T-cell (primary cell): ENCODE results near the gene CBR1. TPM values are rescaled to one million over a fixed set of nuclear protein-coding genes. Genes with fewer than 3 reads are reported as not detected.
"Not testable (repeated sequence)": the region's sequence is repeated elsewhere in the genome, so short reads cannot be mapped to it uniquely, and the experiment has no call there.

ENCODE experiments used
- ATAC-seq, 4 experiments: fragments of 200-7000 bp in 3 of 4; fragments of 150-1000 bp in 1 of 4; cut with Tn5 transposase; replicated peaks in 1 of 4; 1 replicate in 3 of 4; 2 replicates in 1 of 4; pipeline ENCODE4 v1.10.0; 2021; ENCODE audit warnings: moderate library complexity in 3 of 4, mild to moderate bottlenecking in 2 of 4, moderate number of reproducible peaks in 1 of 4
- CTCF ChIA-PET, 2 donors: fragments of 300-600 bp; sonication (Branson Sonifier 250); formaldehyde crosslinking; loops; one replicate each; lab custom pipeline; 2022; ENCODE audit warnings: antibody characterized with exemption in 2 of 2; lab: Charles Lee
- POLR2A ChIA-PET, 2 donors: fragments of 300-600 bp; sonication (Branson Sonifier 250); formaldehyde crosslinking; loops; one replicate each; lab custom pipeline; 2022; ENCODE audit warnings: antibody characterized with exemption in 2 of 2; lab: Charles Lee
- DNase-seq, 35 experiments: peaks; one replicate each; pipeline versions ENCODE4 v3.0.0 to v3.0.0-alpha.2; 2013 to 2023
- H3K27ac ChIP-seq: one replicate; pipeline ENCODE4 v1.5.1; 2013; ENCODE audit warnings: low read length
- H3K27me3 ChIP-seq, 2 experiments: replicated peaks in 1 of 2; 1 replicate in 1 of 2; 2 replicates in 1 of 2; pipeline versions ENCODE4 v1.6.1 to v1.7.0; 2013; ENCODE audit warnings: low read length in 1 of 2, mixed read lengths in 1 of 2; ENCODE audit not compliant: control insufficient read depth in 2 of 2, insufficient read depth in 2 of 2; ENCODE audit errors: extremely low read depth in 1 of 2
- H3K36me3 ChIP-seq, 2 donors: 1 replicate in 1 of 2; 2 replicates in 1 of 2; pipeline versions ENCODE4 v1.6.1 to v1.7.0; 2013; ENCODE audit warnings: low read length in 1 of 2; ENCODE audit not compliant: control insufficient read depth in 2 of 2, insufficient read depth in 1 of 2; ENCODE audit errors: extremely low read depth in 1 of 2
- H3K4me1 ChIP-seq, 2 experiments: 1 replicate in 1 of 2; 2 replicates in 1 of 2; pipeline versions ENCODE4 v1.6.1 to v1.7.0; 2013; ENCODE audit warnings: low read length in 2 of 2, mixed read lengths in 1 of 2; ENCODE audit not compliant: insufficient read depth in 2 of 2, control insufficient read depth in 1 of 2; ENCODE audit errors: extremely low read depth in 1 of 2
- H3K4me3 ChIP-seq, 2 donors: 1 replicate in 1 of 2; 2 replicates in 1 of 2; pipeline versions ENCODE4 v1.5.1 to v1.7.0; 2013; ENCODE audit warnings: mild to moderate bottlenecking in 2 of 2, low read length in 1 of 2, moderate library complexity in 1 of 2; ENCODE audit not compliant: control insufficient read depth in 1 of 2; ENCODE audit errors: extremely low read depth in 1 of 2
- H3K9me3 ChIP-seq: 2 replicates; pipeline ENCODE4 v1.7.0; 2013
- H3K27ac Mint-ChIP-seq, 2 donors: one replicate each; pipeline ENCODE4 v1.8.0; 2020 to 2021; ENCODE audit warnings: mild to moderate bottlenecking in 2 of 2, mixed read lengths in 2 of 2
- H3K27me3 Mint-ChIP-seq, 2 donors: one replicate each; pipeline ENCODE4 v1.8.0; 2021 to 2022; ENCODE audit warnings: mixed read lengths in 2 of 2
- H3K36me3 Mint-ChIP-seq: one replicate; pipeline ENCODE4 v1.8.0; 2021; ENCODE audit warnings: mixed read lengths
- H3K4me1 Mint-ChIP-seq, 3 donors: one replicate each; pipeline ENCODE4 v1.8.0; 2020 to 2022; ENCODE audit warnings: mixed read lengths in 3 of 3, mild to moderate bottlenecking in 1 of 3
- H3K4me3 Mint-ChIP-seq, 3 donors: one replicate each; pipeline ENCODE4 v1.8.0; 2020 to 2022; ENCODE audit warnings: mild to moderate bottlenecking in 3 of 3, mixed read lengths in 3 of 3, moderate library complexity in 3 of 3
- H3K9me3 Mint-ChIP-seq, 3 donors: one replicate each; pipeline ENCODE4 v1.8.0; 2020 to 2022; ENCODE audit warnings: mixed read lengths in 3 of 3
- WGBS: methylation state at CpG from one replicate; pipeline ENCODE4 v1.1.5; 2013; ENCODE audit warnings: missing lambda C conversion rate; ENCODE audit not compliant: insufficient coverage; 5-methylcytosine and 5-hydroxymethylcytosine counted together
- total RNA-seq, 35 experiments: library from RNA in 6 of 35; stranded (reverse) in 6 of 35; fragments of 120-200 nt in 1 of 35; gene quantifications; one replicate each; pipeline versions ENCODE4 v1.2.1 to v1.2.4 and lab custom pipeline; 2013 to 2026

The CBR1 gene
- total RNA-seq, 5 donors from 2014 or later (not counting 1 experiment from before 2014, with no cell fraction given), result 5.1 to 40.3 (median 21.1) TPM

- H3K36me3 Mint-ChIP-seq, DNase-seq, H3K9me3 Mint-ChIP-seq, H3K27ac ChIP-seq, H3K4me1 ChIP-seq, H3K27ac Mint-ChIP-seq, ATAC-seq, H3K4me1 Mint-ChIP-seq, H3K4me3 ChIP-seq, H3K36me3 ChIP-seq, H3K4me3 Mint-ChIP-seq, POLR2A ChIA-PET, H3K27me3 ChIP-seq, H3K9me3 ChIP-seq: not testable (repeated sequence)
- peaks cover 8 to 27% of the 10 kb centered on the region in 2 donors for H3K27me3 Mint-ChIP-seq
- CTCF ChIA-PET, result interaction anchor here in 1 of 2 donors (0.6 kb wide), 1 partner anchor 13 kb away, joined by 3 read pairs; no protein-coding TSS in a partner anchor
- WGBS, result 79% methylated on average over 4 of the region's 13 CpGs
These were observed 29.9 kb downstream of the CBR1 start for GRCh38 chr21:36099695-36100211.

GRCh38 chr21:36100971-36101641 lies 31.3 kb downstream of the CBR1 start:
- Histone ChIP-seq H3K36me3 (no peaks in the 10 kb centered on the region), H3K27me3 (peaks cover 0 to 13% of the 10 kb centered on the region in 2 experiments), H3K4me3 (no peak overlapping the region), H3K9me3 (no peaks in the 10 kb centered on the region), H3K27ac (no peak overlapping the region), H3K4me1 (peaks cover 0 to 8% of the 10 kb centered on the region in 2 experiments)
- Mint-ChIP-seq H3K9me3 (no peaks in the 10 kb centered on the region), H3K27ac (no peak overlapping the region), H3K4me3 (no peak overlapping the region), H3K36me3 (peaks cover 3% of the 10 kb centered on the region), H3K27me3 (peaks cover 21 to 41% of the 10 kb centered on the region in 2 donors), H3K4me1 (peaks cover 0 to 6% (median 4%) of the 10 kb centered on the region in 3 donors)
- no peak for DNase-seq
- no peak for ATAC-seq
- ChIA-PET CTCF (interaction anchor here in 1 of 2 donors (1.2 kb wide), 1 partner anchor 1355 kb away, joined by 3 read pairs; no protein-coding TSS in a partner anchor), POLR2A (interaction anchor here in 1 of 2 donors (0.7 kb wide), 1 partner anchor 12 kb away, joined by 3 read pairs; no protein-coding TSS in a partner anchor)
- 90% methylated on average over 2 of the region's 6 CpGs for WGBS

- H3K27me3 ChIP-seq, result peaks cover 0 to 18% of the 10 kb centered on the region in 2 experiments
- no peak overlapping the region for H3K4me3 ChIP-seq
- Mint-ChIP-seq H3K4me3 (no peak overlapping the region), H3K9me3 (no peaks in the 10 kb centered on the region), H3K27me3 (peaks cover 29 to 54% of the 10 kb centered on the region in 2 donors), H3K4me1 (peaks cover 0 to 6% (median 4%) of the 10 kb centered on the region in 3 donors), H3K36me3 (peaks cover 3% of the 10 kb centered on the region), H3K27ac (no peak overlapping the region)
- H3K4me1 ChIP-seq, result peaks cover 0 to 8% of the 10 kb centered on the region in 2 experiments
- H3K9me3 ChIP-seq, result no peaks in the 10 kb centered on the region
- no peak overlapping the region for H3K27ac ChIP-seq
- ChIA-PET CTCF (interaction anchor here in 1 of 2 donors (0.6 to 1.1 kb wide), 3 partner anchors 10 kb away, joined by 3 to 4 read pairs (median 3); no protein-coding TSS in a partner anchor), POLR2A (interaction anchor here in 1 of 2 donors (0.6 kb wide), 1 partner anchor 13 kb away, joined by 3 read pairs; no protein-coding TSS in a partner anchor)
- ATAC-seq (no peak), DNase-seq (no peak)
- no peaks in the 10 kb centered on the region for H3K36me3 ChIP-seq
These were observed 33.6 kb downstream of the CBR1 start for GRCh38 chr21:36103434-36103833.

GRCh38 chr21:36104317-36105300 lies 34.8 kb downstream of the CBR1 start:
- Histone ChIP-seq H3K36me3 (no peaks in the 10 kb centered on the region), H3K9me3 (no peaks in the 10 kb centered on the region), H3K4me1 (peaks cover 0 to 8% of the 10 kb centered on the region in 2 experiments), H3K4me3 (no peak overlapping the region), H3K27ac (no peak overlapping the region), H3K27me3 (peaks cover 0 to 18% of the 10 kb centered on the region in 2 experiments)
- 39% methylated on average over 10 of the region's 29 CpGs for WGBS
- Mint-ChIP-seq H3K4me1 (peaks cover 0 to 6% (median 4%) of the 10 kb centered on the region in 3 donors), H3K36me3 (peaks cover 3% of the 10 kb centered on the region), H3K27me3 (peaks cover 29 to 51% of the 10 kb centered on the region in 2 donors), H3K4me3 (peak overlapping the region in 2 of 3 donors; percentile 5 to 7), H3K9me3 (no peaks in the 10 kb centered on the region), H3K27ac (no peak overlapping the region)
- ChIA-PET POLR2A (interaction anchor here in 1 of 2 donors (0.6 kb wide), 1 partner anchor 33 kb away, joined by 6 read pairs; no protein-coding TSS in a partner anchor), CTCF (no interaction called here)
- peak; percentile 60 to 71 (median 65) for ATAC-seq
- DNase-seq, result peak in 34 of 35 experiments; percentile 22 to 70 (median 47)

GRCh38 chr21:36105327-36105842 lies 35.6 kb downstream of the CBR1 start:
- H3K4me1 ChIP-seq, result peaks cover 0 to 8% of the 10 kb centered on the region in 2 experiments
- H3K9me3 ChIP-seq, result no peaks in the 10 kb centered on the region
- ATAC-seq, result no peak
- peaks cover 26 to 47% of the 10 kb centered on the region in 2 donors for H3K27me3 Mint-ChIP-seq
- H3K27ac Mint-ChIP-seq, result no peak overlapping the region
- peaks cover 3% of the 10 kb centered on the region for H3K36me3 Mint-ChIP-seq
- no peak overlapping the region for H3K27ac ChIP-seq
- H3K4me3 Mint-ChIP-seq, result no peak overlapping the region
- no peak overlapping the region for H3K4me3 ChIP-seq
- no peaks in the 10 kb centered on the region for H3K36me3 ChIP-seq
- DNase-seq, result no peak
- peaks cover 0 to 18% of the 10 kb centered on the region in 2 experiments for H3K27me3 ChIP-seq
- ChIA-PET POLR2A (no interaction called here), CTCF (no interaction called here)
- WGBS, result 100% methylated on average over 1 of the region's 4 CpGs
- H3K4me1 Mint-ChIP-seq, result peaks cover 0 to 6% (median 4%) of the 10 kb centered on the region in 3 donors
- H3K9me3 Mint-ChIP-seq, result no peaks in the 10 kb centered on the region
